Effector memory CD4-positive, alpha-beta T cell (primary cell): ENCODE data around the gene PWWP2B.

Experiments
- DNase-seq, 3 donors: peaks; one replicate each; pipeline ENCODE4 v3.0.0-alpha.2; 2020
- H3K27ac ChIP-seq: 2 replicates; pipeline ENCODE4 v1.7.0; 2013; ENCODE audit warnings: mild to moderate bottlenecking, low read length, moderate library complexity; ENCODE audit not compliant: insufficient read depth, poor library complexity, severe bottlenecking
- H3K27me3 ChIP-seq: replicated peaks from 2 replicates; pipeline ENCODE4 v1.7.0; 2013; ENCODE audit warnings: mild to moderate bottlenecking, low read length; ENCODE audit not compliant: insufficient read depth, control insufficient read depth, poor library complexity, severe bottlenecking
- H3K36me3 ChIP-seq: 2 replicates; pipeline ENCODE4 v1.7.0; 2013; ENCODE audit warnings: mild to moderate bottlenecking, low read length, moderate library complexity; ENCODE audit not compliant: control insufficient read depth, insufficient read depth
- H3K4me1 ChIP-seq: 2 replicates; pipeline ENCODE4 v1.7.0; 2013; ENCODE audit warnings: low read length, mild to moderate bottlenecking; ENCODE audit not compliant: control insufficient read depth, insufficient read depth, poor library complexity, severe bottlenecking
- H3K4me3 ChIP-seq: 2 replicates; pipeline ENCODE4 v1.7.0; 2013; ENCODE audit warnings: low read length, low read depth, mild to moderate bottlenecking; ENCODE audit not compliant: insufficient read depth, poor library complexity, severe bottlenecking
- H3K9me3 ChIP-seq: 2 replicates; pipeline ENCODE4 v1.7.0; 2013; ENCODE audit warnings: mild to moderate bottlenecking, low read length, moderate library complexity; ENCODE audit not compliant: control insufficient read depth

The PWWP2B gene

DNA sequence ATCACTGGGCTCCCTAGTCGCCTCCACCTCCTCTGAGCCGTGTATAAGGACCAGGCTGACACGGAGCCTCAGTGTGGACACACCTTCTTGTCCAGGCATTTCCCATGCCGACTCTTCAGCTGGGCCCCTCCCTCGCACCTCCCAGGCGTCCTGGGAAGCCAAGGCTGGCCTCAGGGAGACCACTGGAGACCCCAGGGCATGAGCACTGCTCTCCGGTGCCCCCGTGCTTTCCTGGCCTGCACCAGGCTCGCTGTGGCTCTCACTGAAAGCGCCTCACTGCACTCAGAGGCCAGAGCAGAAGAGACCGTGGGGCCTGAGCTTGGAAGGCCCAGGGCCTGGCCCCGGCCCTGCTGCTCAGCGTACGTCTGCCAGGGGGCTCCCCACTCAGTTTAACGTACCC lies 33.6 kb upstream of the PWWP2B start:
- DNase-seq = no peak
- no peaks in the 10 kb centered on the region for H3K9me3 ChIP-seq
- no peaks in the 10 kb centered on the region for H3K36me3 ChIP-seq
- H3K4me3 ChIP-seq = no peak overlapping the region
- H3K27me3 ChIP-seq = no peaks in the 10 kb centered on the region
- H3K4me1 ChIP-seq = no peaks in the 10 kb centered on the region
- no peak overlapping the region for H3K27ac ChIP-seq

DNA sequence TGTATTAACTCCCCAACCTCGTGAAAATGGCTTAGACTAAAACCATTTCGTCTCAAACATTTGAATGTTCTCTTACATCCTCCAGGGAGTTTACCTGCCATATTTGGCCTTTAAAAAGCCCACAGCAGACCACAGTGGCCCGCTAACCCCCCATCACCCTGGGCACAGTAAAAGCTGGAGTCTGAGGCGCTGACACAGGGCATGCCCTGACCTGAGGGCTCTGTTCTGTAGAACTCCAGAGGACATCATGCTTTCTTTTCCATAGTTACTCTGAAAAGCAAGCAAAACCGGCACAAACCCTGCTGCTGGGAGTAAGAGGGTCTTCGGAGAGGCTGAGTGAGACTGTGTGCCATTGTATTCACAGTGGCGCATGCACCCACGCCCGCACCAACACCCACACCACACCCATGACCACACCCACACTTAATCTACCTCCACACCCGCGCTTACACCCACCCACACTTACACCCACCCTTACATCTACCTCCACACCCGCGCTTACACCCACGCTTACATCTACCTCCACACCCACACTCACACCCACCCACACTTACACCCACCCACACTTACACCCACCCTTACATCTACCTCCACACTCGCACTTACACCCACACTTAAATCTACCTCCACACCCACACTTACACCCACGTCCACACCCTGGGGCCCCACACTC lies 32.9 kb upstream of the PWWP2B start:
- Histone ChIP-seq H3K4me1 (no peaks in the 10 kb centered on the region), H3K27me3 (no peaks in the 10 kb centered on the region), H3K36me3 (no peaks in the 10 kb centered on the region), H3K27ac (no peak overlapping the region), H3K9me3 (no peaks in the 10 kb centered on the region), H3K4me3 (no peak overlapping the region)
- no peak for DNase-seq

DNA sequence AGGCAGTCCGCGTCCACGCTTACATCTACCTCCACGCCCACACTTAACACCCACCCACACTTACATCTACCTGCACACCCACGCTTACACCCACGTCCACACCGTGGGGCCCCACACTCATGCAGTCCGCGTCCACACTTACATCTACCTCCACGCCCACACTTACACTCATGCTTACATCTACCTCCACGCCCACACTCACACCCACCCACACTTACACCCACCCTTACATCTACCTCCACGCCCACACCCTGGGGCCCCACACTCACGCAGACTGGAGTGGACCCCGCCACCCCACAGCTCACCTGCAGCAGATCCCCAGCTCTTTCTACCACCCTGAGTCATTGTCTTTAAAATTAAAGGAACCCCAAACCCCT lies 32.4 kb upstream of the PWWP2B start:
- Histone ChIP-seq H3K9me3 (no peaks in the 10 kb centered on the region), H3K4me1 (no peaks in the 10 kb centered on the region), H3K4me3 (no peak overlapping the region), H3K27ac (no peak overlapping the region), H3K27me3 (no peaks in the 10 kb centered on the region), H3K36me3 (no peaks in the 10 kb centered on the region)
- DNase-seq = peak in 1 of 3 donors; percentile 17

DNA sequence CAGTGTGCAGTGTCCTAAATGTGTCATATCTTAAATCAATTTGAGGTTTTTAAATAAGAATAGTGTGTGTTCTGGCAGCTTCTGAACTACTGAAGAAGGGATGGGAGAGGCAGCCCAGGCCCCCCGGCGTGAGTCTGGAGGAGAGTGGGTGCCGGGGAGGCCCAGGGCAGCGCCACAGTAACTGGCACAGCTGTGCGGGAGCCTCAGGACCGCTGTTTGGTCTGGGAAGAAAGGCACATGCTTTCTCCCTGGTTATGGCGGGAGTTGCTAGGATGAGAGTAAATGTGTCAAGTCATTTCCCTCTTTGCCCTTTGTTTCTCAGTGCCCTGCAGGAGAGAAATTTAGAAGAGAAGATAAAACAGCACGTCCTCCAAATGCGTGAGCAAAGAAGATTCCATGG lies 31.9 kb upstream of the PWWP2B start:
- Histone ChIP-seq H3K36me3 (no peaks in the 10 kb centered on the region), H3K27me3 (no peaks in the 10 kb centered on the region), H3K9me3 (no peaks in the 10 kb centered on the region), H3K4me3 (no peak overlapping the region), H3K27ac (no peak overlapping the region), H3K4me1 (no peaks in the 10 kb centered on the region)
- DNase-seq = no peak

DNA sequence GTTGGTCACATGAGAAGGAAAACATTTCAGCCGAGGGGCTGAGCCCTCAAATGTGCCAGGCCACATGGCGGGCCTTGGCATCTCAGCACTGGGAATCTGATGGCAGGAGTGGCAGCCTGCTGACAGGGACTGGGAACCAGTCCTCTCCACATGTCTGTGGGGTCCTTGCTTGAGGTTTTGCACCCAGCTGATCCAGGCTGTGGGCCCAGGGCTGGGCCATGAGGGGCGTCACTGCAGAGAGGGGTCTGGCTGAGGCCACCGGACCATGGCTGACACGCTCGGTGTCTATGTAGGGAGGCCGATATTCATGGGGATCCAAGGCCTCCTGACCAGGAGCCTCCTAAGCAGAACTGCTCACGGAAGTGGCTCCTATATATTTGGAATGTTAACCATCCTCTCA lies 31.0 kb upstream of the PWWP2B start:
- no peaks in the 10 kb centered on the region for H3K27me3 ChIP-seq
- DNase-seq = no peak
- H3K9me3 ChIP-seq = no peaks in the 10 kb centered on the region
- no peak overlapping the region for H3K4me3 ChIP-seq
- H3K36me3 ChIP-seq = no peaks in the 10 kb centered on the region
- H3K4me1 ChIP-seq = no peaks in the 10 kb centered on the region
- no peak overlapping the region for H3K27ac ChIP-seq

DNA sequence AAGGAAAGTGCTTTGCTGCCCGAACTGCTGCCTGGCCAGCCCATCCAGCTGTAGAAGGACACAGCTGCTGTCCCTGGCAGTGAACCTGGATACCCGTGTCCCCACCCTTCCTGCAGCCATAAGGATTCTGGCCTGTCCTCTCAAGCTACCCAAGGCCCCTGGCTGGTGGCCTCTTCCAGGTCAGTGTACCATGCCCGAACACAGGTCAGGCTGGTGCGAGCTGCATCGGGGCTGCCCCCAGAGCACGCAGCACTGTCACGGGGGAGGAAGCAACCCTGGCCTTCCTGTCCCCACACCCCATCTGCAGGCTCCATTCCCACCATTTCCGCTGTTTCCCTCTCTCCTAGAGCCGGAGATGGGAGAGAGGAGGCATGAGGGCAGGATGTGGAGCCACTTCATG lies 30.5 kb upstream of the PWWP2B start:
- H3K9me3 ChIP-seq = no peaks in the 10 kb centered on the region
- H3K27ac ChIP-seq = no peak overlapping the region
- no peaks in the 10 kb centered on the region for H3K27me3 ChIP-seq
- no peak for DNase-seq
- H3K4me3 ChIP-seq = no peak overlapping the region
- no peaks in the 10 kb centered on the region for H3K36me3 ChIP-seq
- H3K4me1 ChIP-seq = no peaks in the 10 kb centered on the region

DNA sequence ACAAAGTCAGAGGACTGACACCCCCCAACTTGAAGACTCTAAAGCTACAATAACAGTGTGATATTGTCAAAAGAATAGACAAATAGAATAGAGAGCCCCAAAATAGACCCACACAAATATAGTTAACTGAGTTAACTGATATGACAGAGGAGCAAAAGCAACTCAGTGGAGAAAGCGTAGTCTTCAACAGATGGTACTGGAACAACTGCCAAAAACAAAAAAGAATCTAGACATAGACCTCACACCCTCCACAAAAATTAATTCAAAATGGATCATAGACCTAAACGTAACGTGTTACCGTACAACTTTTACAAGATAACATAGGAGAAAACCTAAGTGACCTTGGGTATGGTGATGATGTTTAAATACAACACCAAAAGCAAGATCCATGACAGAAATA lies 28.6 kb upstream of the PWWP2B start:
- Histone ChIP-seq H3K27me3 (no peaks in the 10 kb centered on the region), H3K9me3 (no peaks in the 10 kb centered on the region), H3K4me1 (peaks cover 5% of the 10 kb centered on the region), H3K36me3 (no peaks in the 10 kb centered on the region), H3K4me3 (no peak overlapping the region), H3K27ac (no peak overlapping the region)
- DNase-seq = no peak

DNA sequence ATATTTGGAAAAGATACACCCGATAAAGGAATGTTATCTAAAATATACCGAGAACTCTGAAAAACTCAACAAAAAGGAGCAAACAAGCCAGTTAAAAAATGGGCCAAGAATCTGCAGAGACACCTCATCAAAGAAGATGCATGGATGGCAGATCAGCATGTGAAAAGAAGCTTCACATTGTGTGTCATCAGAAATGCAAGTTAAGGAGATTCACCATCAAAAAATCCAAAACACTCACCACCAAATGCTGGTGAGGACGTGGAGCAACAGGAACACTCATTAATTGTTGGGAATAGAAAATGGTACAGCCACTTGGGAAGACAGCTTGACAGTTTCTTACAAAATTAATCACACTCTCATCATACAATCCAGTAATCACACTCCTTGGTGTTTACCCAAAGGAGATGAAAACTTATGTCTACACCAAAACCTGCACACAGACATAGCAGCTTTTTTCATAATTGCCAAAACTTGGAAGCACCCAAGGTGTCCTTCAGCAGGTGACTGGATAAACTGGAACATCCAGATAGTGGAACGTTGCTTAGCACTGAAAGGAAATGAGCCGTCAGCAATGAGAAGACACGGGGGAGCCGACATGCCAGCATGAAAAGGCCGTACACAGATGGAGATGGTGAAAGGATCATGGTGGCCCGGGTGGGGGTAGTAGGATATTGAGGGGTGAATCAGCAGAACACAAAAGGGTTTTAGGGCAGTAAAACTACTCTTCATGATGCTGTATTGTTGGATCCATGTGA lies 27.9 kb upstream of the PWWP2B start:
- no peak overlapping the region for H3K27ac ChIP-seq
- H3K36me3 ChIP-seq = no peaks in the 10 kb centered on the region
- no peaks in the 10 kb centered on the region for H3K27me3 ChIP-seq
- H3K4me1 ChIP-seq = peaks cover 5% of the 10 kb centered on the region
- DNase-seq = no peak
- no peaks in the 10 kb centered on the region for H3K9me3 ChIP-seq
- no peak overlapping the region for H3K4me3 ChIP-seq

DNA sequence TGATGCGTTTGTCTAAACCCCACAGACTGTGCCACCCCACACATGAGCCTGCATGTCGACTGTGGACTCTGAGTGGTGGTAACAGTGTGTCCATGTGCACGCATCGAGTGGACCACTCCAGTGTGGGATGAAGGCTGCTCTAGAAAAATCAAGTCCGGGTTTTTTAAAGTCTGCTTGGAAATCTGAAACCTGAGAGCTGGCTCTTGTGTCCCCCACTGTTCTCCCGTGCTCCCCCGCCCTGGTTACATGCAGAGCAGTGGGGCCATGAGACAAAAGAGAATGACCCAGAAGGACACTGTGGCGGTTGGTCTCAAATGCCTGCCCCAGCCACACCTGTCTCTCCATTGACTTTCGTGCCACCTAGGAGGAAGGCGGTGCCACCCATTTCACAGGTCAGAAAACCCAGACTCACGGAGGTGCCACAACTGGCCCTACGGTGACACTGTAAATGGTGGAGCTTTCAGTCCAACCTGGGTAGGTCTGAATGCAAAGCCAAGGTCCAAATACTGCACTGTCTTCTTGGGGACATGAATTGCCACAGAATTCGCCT lies 27.3 kb upstream of the PWWP2B start:
- Histone ChIP-seq H3K4me3 (no peak overlapping the region), H3K9me3 (no peaks in the 10 kb centered on the region), H3K27ac (no peak overlapping the region), H3K4me1 (peaks cover 5% of the 10 kb centered on the region), H3K27me3 (no peaks in the 10 kb centered on the region), H3K36me3 (no peaks in the 10 kb centered on the region)
- no peak for DNase-seq
